ENCODE results near the gene AGAP2. TPM values are rescaled to one million over a fixed set of nuclear protein-coding genes. Genes with fewer than 3 reads are reported as not detected.
A peak's percentile ranks its signal among the peaks of the same experiment; 100 is the strongest.

AGAP2 gene
- polyA plus RNA-seq, 1 experiment, result 0.05 TPM

DNA sequence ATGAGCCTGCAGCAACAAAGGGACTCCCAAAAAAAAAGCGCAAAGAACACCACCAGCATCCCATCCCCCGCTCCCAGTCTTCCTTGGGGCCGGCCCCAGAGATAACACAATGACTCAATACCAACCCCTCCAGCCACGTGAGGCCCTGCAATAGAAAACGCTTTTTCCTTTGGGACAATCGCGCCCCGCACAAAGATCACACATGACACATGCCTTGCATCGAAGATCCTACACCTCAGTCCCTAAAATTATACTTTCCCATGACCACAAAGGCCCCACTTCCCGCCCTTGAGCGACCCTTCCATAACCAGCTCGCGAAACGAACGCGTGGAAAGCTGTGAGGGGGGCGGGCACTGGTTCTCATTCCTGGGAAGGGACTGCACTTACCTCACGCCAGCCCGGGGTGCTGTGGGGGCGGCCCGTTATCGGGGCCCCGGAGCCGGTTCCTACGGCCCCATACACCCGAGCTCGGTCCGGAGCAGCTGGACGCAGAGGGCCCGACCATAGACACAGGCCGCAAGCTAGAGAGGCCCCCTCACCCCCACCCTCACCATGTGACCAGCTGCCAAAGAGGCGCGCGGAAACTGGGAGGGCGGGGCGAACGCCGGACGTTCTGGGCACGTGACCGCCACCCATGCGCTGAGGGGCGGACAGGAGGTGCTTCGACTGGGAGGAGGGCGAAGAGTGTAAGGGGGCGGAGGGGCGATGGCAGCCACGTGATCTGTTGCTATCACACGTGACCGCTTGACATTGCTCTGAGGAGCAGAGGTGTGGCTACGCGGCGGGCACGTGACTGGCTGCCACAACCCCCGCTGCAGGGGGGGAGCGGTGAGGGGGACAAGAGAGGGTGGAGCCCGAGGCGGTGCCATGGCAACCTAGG, 13.5 kb upstream of the AGAP2 start, which contains the start of gene CDK4:
Gene CDK4, minus strand, starts transcription at position 523 of the 880 bp plus-strand sequence. CDS start 593 bp downstream, outside the sequence.
- Histone ChIP-seq H3K27me3 (ENCODE audit: control insufficient read depth, insufficient read depth, low read length) (peaks cover 6% of the 10 kb centered on the region), H3K4me3 (ENCODE audit: low read depth, low read length) (peak within 1 kb of the TSS; percentile 81), H3K36me3 (ENCODE audit: control insufficient read depth, insufficient read depth, low read length) (peaks cover 10% of the 10 kb centered on the region)
- DNase-seq (ENCODE audit: low read depth), result peak; percentile 99
- TF ChIP-seq, protein P1, sequence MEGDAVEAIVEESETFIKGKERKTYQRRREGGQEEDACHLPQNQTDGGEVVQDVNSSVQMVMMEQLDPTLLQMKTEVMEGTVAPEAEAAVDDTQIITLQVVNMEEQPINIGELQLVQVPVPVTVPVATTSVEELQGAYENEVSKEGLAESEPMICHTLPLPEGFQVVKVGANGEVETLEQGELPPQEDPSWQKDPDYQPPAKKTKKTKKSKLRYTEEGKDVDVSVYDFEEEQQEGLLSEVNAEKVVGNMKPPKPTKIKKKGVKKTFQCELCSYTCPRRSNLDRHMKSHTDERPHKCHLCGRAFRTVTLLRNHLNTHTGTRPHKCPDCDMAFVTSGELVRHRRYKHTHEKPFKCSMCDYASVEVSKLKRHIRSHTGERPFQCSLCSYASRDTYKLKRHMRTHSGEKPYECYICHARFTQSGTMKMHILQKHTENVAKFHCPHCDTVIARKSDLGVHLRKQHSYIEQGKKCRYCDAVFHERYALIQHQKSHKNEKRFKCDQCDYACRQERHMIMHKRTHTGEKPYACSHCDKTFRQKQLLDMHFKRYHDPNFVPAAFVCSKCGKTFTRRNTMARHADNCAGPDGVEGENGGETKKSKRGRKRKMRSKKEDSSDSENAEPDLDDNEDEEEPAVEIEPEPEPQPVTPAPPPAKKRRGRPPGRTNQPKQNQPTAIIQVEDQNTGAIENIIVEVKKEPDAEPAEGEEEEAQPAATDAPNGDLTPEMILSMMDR (IDR thresholded peaks at IDR 0.05; ENCODE audit: insufficient read depth, low read depth, low read length), result no peak
- ChIA-PET POLR2A (interaction anchor here (1.1 kb wide), 1 partner anchor 20 kb away, joined by 3 read pairs; the partner anchor contains the start of genes EEF1AKMT3 and METTL1), CTCF (interaction anchor here (0.9 to 1.1 kb wide), 3 partner anchors 15 to 28 kb away, joined by 3 to 4 read pairs (median 3); no protein-coding TSS in a partner anchor)

DNA sequence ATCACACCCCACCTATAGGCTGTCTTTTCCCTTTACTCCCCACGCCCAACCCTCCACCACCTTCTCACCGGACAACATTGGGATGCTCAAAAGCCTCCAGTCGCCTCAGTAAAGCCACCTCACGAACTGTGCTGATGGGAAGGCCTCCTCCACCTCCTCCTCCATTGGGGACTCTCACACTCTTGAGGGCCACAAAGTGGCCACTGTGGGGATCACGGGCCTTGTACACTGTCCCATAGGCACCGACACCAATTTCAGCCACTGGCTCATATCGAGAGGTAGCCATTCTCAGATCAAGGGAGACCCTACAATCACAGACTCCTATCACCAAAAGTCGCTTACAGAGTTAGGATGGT, 12.9 kb upstream of the AGAP2 start:
- ChIA-PET POLR2A (interaction anchor here (1.1 kb wide), 1 partner anchor 21 kb away, joined by 3 read pairs; the partner anchor contains the start of genes EEF1AKMT3 and METTL1), CTCF (interaction anchor here (1.1 kb wide), 1 partner anchor 28 kb away, joined by 4 read pairs; no protein-coding TSS in a partner anchor)
- Histone ChIP-seq H3K4me3 (ENCODE audit: low read depth, low read length) (peak overlapping the region; percentile 81), H3K27me3 (ENCODE audit: control insufficient read depth, insufficient read depth, low read length) (peaks cover 6% of the 10 kb centered on the region), H3K36me3 (ENCODE audit: control insufficient read depth, insufficient read depth, low read length) (peaks cover 14% of the 10 kb centered on the region)
- TF ChIP-seq, protein P1 (IDR thresholded peaks at IDR 0.05; ENCODE audit: insufficient read depth, low read depth, low read length), result no peak
- no peak for DNase-seq (ENCODE audit: low read depth)

DNA sequence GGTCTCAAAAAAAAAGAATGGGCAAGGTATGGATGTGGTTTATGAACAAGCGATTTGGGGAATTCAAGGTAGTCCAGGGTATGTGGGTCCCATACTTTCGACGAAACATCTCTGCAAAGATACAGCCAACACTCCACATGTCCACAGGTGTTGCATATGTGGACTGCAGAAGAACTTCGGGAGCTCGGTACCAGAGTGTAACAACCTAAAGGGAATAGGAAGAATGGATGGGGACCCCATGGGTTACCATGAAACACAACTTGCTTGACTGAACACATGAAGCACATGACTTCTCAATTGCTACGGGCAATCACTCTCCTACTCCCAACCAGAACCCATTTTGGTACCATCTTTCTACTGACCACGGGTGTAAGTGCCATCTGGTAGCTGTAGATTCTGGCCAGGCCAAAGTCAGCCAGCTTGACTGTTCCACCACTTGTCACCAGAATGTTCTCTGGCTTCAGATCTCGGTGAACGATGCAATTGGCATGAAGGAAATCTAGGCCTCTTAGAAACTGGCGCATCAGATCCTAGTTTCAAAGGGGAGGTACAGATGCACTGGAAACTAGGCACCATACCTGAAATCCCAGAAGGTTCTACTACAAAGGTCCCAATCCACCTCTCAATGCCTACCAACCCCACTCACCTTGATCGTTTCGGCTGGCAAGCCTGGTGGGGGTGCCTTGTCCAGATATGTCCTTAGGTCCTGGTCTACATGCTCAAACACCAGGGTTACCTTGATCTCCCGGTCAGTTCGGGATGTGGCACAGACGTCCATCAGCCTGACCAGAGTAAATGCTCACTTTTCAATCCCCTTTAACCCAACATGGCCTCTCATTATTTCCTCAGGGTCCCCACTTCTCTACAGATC, 12.3 kb upstream of the AGAP2 start:
- Histone ChIP-seq H3K4me3 (ENCODE audit: low read depth, low read length) (peak overlapping the region; percentile 81), H3K27me3 (ENCODE audit: control insufficient read depth, insufficient read depth, low read length) (peaks cover 2% of the 10 kb centered on the region), H3K36me3 (ENCODE audit: control insufficient read depth, insufficient read depth, low read length) (peaks cover 15% of the 10 kb centered on the region)
- DNase-seq (ENCODE audit: low read depth), result no peak
- TF ChIP-seq, protein P1 (IDR thresholded peaks at IDR 0.05; ENCODE audit: insufficient read depth, low read depth, low read length), result no peak
- CTCF ChIA-PET, result interaction anchor here (1.0 kb wide), 1 partner anchor 9 kb away, joined by 3 read pairs; no protein-coding TSS in a partner anchor
- POLR2A ChIA-PET, result no interaction called here

DNA sequence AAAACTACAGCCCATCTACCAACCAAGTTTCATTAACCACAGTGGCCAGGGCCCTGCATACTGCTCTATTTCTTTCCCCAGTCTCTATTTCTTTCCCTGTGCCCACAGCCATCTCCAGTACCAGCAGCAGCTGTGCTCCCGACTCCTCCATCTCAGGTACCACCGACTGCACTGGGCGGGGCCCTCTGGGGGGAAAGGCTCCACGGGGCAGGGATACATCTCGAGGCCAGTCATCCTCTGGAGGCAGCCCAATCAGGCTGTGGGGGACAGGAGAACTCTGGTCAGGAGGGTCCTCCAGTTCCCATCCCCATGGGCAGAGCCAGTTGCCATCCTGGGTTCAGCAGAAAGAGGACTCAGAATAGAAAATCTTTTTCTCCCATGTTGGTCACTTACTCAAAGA, 10.5 kb upstream of the AGAP2 start:
- ChIA-PET POLR2A (no interaction called here), CTCF (no interaction called here)
- Histone ChIP-seq H3K27me3 (ENCODE audit: control insufficient read depth, insufficient read depth, low read length) (no peaks in the 10 kb centered on the region; the same call in 1 of the 2 replicates), H3K36me3 (ENCODE audit: control insufficient read depth, insufficient read depth, low read length) (peaks cover 15% of the 10 kb centered on the region), H3K4me3 (ENCODE audit: low read depth, low read length) (no peak overlapping the region)
- no peak for DNase-seq (ENCODE audit: low read depth)
- TF ChIP-seq, protein P1 (IDR thresholded peaks at IDR 0.05; ENCODE audit: insufficient read depth, low read depth, low read length), result no peak
